ENCODE data around the gene GAL3ST2.
"Not testable (repeated sequence)": the region's sequence is repeated elsewhere in the genome, so short reads cannot be mapped to it uniquely, and the experiment has no call there.

Gene GAL3ST2

GRCh38 chr2:241821460-241822263 is 45.0 kb downstream of the GAL3ST2 start:
- no peak for DNase-seq

DNA sequence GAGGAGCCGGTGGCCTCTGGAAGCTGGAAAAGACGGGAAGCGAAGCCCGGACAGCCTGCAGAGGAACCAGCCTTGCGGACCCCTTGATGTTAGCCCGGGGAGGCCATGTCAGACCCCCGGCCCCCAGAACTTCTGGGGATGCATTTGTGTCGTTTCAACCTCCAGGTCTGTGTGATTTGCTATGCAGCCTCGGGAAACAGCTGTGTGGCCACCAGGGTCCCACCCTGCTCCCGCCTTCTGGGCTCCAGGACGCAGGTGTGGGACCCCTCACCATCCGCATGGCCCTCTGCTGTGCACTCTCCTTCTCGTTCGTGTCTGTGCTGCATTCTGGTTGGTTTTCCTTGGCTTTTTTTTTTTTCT is 45.6 kb downstream of the GAL3ST2 start:
- no peak for DNase-seq

DNA sequence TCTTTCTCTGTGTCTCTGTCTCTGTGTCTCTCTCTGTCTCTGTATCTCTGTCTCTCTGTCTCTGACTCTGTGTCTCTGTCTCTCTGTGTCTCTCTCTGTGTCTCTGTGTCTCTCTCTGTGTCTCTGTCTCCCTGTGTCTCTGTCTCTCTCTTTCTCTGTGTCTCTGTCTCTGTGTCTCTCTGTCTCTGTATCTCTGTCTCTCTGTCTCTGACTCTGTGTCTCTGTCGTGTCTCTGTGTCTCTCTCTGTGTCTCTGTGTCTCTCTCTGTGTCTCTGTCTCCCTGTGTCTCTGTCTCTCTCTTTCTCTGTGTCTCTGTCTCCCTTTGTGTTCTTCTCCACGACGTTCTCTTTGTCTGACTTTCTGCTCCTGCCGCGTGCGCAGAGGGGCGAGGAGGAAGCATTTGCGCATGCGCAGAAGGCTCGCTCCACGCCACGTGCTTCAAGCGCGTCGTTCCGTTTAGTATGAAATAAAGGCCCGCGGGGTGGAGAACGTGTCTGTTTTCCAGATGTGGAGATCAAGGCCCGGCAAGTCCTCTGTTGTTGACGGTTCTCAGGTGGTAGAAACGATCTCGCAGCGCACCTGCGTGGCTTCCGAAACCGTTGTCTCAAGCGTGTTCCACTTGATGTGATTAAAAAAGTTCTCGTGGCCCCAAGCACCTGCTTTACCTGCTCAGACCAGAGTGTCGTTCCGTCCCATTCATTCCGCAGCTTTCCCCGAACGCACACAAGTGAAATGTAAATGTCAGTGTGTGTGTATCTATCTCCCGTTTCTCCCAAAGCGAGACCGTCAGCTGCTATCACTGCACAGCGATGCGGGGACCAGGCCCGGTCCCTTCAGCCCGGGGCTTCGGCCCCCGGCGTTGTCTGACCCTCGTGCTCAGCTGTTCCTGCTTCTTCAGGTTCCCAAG is 47.2 kb downstream of the GAL3ST2 start:
- not testable (repeated sequence) for DNase-seq

- DNase-seq: no peak
Observed at GRCh38 chr2:241827394-241827793, 50.8 kb downstream of the GAL3ST2 start.

GRCh38 chr2:241833101-241833663 is 56.6 kb downstream of the GAL3ST2 start:
- no peak for DNase-seq

- DNase-seq: not testable (repeated sequence)
Observed at GRCh38 chr2:241833756-241834526, 57.3 kb downstream of the GAL3ST2 start.

- no peak for DNase-seq
Observed at GRCh38 chr2:241834527-241835210, 58.0 kb downstream of the GAL3ST2 start.

DNA sequence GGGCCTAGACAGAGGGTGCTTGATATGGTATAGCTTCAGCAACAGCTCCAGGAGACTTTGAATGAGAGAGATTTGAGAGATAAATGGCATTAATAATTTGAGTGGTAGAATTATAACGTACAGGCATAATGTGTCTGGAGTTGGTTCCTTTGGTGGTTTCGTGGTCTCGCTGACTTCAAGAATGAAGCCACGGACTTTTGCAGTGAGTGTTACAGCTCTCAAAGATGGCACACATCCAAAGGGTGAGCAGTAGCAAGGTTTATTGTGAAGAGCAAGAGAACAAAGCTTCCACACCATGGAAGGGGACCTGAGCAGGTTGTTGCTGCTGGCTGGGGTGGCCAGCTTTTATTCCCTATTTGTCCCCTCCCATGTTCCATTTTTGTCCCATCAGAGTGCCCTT is 59.0 kb downstream of the GAL3ST2 start:
- no peak for DNase-seq

DNA sequence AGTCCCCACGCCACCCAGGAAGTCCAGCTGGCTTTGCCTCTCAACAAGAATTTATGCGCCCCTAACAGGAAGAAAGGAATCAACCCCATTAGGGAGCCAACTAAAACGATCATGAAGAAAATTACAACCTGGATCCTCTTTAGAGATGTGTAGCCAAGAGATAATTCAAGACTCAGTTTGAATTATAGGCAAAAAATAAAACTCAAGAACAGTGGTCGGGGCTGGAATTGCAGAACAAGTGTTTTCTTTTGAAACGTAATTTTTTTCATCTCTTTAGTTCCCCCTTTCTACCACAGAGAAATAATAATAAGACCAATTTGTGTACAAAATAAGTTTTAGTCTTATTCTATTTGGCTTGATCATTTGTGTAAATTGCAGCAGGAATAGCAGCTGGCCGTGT is 59.7 kb downstream of the GAL3ST2 start:
- DNase-seq: no peak

GRCh38 chr2:241837197-241837965 is 60.8 kb downstream of the GAL3ST2 start:
- no peak for DNase-seq

DNA sequence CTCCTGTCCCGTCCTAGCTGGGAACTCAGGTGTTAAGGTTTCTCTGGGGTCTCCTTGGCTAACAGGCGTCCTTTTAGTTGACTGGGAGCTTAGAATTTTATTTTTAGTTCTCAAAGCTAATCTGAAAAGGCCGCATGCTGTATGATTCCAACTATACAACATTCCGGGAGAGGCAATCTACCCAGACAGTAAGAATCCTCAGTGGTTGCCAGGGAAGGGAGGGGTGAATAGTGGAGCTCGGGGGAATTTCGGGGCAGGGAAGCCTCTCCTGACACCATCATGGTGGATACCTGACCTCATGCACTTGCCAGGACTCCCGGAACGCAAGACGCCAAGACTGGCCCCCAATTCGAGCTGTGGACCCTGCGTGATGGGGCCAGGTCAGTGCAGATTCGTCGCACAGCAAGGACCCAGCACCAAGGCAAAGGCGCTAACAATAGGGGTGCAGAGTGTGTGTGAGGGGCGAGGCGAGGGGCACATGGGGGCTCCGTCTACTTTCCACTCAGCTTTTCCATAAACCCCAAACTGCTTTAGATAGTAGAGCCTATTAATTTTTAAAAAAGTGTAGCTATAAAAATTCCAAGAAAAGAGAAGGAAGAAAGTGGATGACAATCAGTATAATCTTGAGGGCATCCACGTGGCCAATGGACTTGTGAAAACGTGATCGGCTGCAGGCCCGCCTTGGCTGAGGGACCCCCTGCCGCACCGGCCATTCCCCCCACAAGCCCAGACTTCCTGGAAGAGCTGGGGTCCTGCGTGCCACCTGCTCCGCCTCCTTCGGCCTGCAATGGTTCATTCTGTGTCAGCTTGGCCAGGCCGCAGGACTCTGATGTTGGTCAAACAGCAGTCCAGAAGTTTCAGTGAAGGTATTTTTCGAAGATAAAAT is 64.8 kb downstream of the GAL3ST2 start:
- DNase-seq: no peak

- no peak for DNase-seq
Observed at GRCh38 chr2:241842067-241842415, 65.4 kb downstream of the GAL3ST2 start.

DNA sequence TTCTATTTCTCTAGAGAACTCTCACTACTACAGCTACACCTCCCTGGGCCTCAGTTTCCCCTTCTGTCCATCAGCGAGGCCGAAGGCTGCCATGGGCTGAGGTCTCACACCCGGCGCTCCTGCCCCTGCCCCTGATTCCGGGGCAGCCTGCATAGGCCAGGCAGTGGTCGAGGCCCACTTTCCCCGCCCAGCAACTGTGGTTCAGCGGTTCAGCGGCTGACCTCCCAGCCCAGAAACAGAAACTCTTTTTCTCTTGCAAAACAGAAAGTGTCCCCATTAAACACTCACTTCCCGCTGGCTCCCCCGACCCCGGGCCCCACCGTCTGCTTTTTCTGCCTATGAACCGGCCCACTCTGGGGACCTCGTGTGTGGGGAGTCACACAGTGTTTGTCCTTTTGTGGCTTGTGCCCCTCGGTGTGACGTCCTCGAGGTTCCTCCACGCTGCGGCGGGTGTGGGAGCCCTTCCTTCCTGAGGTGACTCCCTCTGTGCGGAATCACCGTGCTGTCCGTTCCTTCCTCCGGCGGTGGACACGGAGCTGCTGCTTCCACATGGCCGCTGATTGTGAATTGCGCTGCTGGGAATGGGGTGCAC is 66.1 kb downstream of the GAL3ST2 start:
- DNase-seq: peak; percentile 57 to 70

- no peak for DNase-seq
Observed at GRCh38 chr2:241843321-241844065, 66.9 kb downstream of the GAL3ST2 start.

DNA sequence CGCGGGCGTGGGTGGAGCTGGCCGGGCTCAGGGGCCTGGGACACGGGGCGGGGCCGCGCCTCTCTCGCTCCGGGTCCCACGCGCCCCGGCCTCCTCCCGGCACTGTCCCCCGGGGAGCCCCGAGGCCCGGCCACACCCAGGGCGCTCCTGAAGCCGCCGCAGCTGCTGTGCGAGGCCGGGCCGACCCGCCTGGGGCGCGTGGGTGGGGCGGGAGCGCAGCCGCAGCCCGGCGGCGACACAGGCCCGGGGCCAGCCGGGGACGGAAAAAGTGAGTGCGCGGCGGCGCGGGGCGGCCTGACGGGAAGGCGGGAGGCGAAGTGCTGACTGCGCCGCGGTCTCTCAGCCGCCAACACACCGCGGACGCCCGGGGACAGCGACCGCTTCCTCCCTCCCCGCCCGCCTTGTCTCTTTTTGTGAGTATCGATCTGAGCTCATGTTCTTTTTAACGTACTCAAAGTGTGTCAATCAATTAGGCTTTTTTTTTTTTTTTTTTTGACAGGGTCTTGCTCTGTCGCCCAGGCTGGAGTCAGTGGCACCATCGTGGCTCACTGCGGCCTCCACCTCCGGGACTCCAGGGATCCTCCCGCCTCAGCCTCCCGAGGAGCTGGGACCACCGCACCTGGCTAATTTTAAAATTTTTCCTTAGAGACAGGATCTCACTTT is 67.6 kb downstream of the GAL3ST2 start:
- DNase-seq: peak; percentile 72 to 76

DNA sequence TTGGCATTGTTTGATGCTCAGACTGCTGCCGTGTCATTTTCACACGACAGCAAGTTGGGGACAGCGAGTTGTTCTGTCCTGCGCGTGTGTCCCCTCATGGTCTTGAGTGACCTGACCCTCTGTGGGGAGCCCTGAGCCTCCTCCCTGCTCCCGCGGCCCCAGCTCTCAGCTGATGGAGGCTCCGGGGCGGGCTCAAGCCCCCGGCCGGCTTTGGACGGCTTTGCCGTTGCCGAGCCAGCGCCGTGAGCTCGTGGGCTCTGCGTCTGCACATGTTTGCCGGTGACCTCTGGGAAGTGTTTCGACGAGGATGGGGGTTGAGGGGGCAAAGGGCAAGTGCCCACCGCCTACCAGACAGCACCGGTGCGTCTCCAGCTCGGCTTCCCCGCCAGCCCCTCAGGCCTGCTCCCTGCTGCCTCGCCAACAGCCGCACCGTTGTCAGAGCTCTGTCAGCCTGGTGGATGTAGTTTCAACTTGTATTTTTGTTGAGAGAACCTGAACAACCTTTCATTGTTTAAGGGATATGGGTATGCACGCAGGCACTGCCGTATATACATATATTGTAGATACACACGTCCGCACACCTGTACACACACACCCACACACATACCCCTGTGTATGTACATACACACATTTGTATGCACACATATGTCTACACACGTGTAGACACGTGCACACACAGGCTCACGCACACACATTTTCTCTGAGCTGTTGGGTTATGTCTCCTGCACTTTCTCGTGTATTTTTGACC is 68.4 kb downstream of the GAL3ST2 start:
- no peak for DNase-seq

DNA sequence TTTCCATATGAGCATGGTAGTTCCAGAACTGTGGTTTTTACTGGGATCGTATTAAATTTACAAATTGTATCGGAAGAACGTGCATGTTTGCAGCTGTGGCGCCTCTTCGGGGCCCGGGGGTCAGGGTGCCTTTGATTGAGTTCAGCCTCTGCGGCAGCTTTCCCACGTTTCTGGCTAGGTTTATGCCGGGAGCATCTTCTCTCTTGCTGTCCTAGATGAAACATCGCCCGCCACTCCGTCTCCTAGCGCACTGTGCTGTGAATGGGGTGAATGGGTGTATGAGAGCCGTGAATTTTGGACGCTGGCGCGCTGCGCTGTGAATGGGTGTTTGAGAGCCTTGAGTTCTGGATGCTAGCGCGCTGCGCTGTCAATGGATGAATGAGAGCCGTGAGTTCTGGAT is 69.8 kb downstream of the GAL3ST2 start:
- DNase-seq: no peak

Data from CD4-positive, alpha-beta T cell treated with Interleukin-1 beta for 1 hour (primary cell).